ENCODE data around the gene COL4A2. TPM values are rescaled to one million over a fixed set of nuclear protein-coding genes. Genes with fewer than 3 reads are reported as not detected.
A peak's percentile ranks its signal among the peaks of the same experiment; 100 is the strongest.
"Not testable (repeated sequence)": the region's sequence is repeated elsewhere in the genome, so short reads cannot be mapped to it uniquely, and the experiment has no call there.

COL4A2 gene
- total RNA-seq, 2 donors from 2014 or later: not detected

GRCh38 chr13:110307767-110308655 is 927 bp downstream of the COL4A2 start:
- DNase-seq: no peak
- Mint-ChIP-seq H3K9me3 (no peaks in the 10 kb centered on the region), H3K4me3 (peak overlapping the region; percentile 54 to 58), H3K36me3 (ENCODE audit: insufficient read depth in 2 of 2) (no peaks in the 10 kb centered on the region), H3K27ac (no peak overlapping the region), H3K4me1 (ENCODE audit: low read depth) (peaks cover 12% of the 10 kb centered on the region), H3K27me3 (ENCODE audit: low read depth) (peaks cover 77% of the 10 kb centered on the region)
- no peak for ATAC-seq (replicated peaks in 1 of 2)

DNA sequence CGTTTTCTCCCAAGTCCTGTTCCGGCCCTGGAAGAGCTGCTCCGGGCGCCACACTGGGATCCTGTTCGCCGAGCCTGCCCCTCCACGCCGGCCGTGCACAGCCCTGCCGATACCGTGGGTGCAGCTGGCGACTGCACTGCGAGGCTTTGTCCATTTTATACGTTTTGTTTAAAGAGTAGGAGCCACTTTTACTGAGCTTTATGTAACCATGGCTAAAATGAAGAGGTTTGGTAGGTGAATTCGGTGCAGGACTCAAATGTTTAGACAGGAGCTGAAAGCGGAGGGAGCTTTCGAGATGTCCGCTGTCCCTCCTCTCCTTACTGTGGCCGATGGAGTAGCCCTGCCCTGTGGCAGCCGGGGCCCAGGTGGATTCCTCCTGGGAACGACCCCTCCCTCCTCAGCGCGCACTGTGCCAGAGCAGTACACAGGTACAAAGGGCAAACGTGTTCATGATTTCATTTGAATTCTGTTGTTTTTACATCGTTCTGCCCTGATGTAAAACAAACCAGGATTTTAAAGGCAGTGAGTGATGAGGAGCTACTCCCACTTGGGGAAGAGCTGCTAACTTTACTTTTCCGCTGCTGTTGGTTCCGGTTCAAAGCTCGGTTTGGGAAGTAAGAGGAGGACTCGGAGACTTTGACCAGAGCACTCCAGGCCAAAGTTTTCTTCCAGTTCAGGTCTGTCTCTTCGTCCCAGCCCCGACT is 1.7 kb downstream of the COL4A2 start:
- Mint-ChIP-seq H3K27ac (no peak overlapping the region), H3K9me3 (no peaks in the 10 kb centered on the region), H3K27me3 (ENCODE audit: low read depth) (peaks cover 70% of the 10 kb centered on the region), H3K4me3 (peak overlapping the region; percentile 54 to 58), H3K36me3 (ENCODE audit: insufficient read depth in 2 of 2) (no peaks in the 10 kb centered on the region), H3K4me1 (ENCODE audit: low read depth) (peaks cover 12% of the 10 kb centered on the region)
- DNase-seq: no peak
- no peak for ATAC-seq (replicated peaks in 1 of 2)

GRCh38 chr13:110309661-110310524 is 2.8 kb downstream of the COL4A2 start:
- Mint-ChIP-seq H3K9me3 (no peaks in the 10 kb centered on the region), H3K36me3 (ENCODE audit: insufficient read depth in 2 of 2) (no peaks in the 10 kb centered on the region), H3K27me3 (ENCODE audit: low read depth) (peaks cover 66% of the 10 kb centered on the region), H3K27ac (no peak overlapping the region), H3K4me1 (ENCODE audit: low read depth) (peaks cover 12% of the 10 kb centered on the region), H3K4me3 (no peak overlapping the region)
- DNase-seq (no peak), ATAC-seq (replicated peaks in 1 of 2) (no peak)

GRCh38 chr13:110310541-110311442 is 3.7 kb downstream of the COL4A2 start:
- H3K27me3 Mint-ChIP-seq (ENCODE audit: low read depth): peaks cover 57% of the 10 kb centered on the region
- ATAC-seq (replicated peaks in 1 of 2) (no peak), DNase-seq (no peak)
- H3K4me1 Mint-ChIP-seq (ENCODE audit: low read depth): peaks cover 12% of the 10 kb centered on the region
- no peaks in the 10 kb centered on the region for H3K9me3 Mint-ChIP-seq
- no peak overlapping the region for H3K4me3 Mint-ChIP-seq
- no peak overlapping the region for H3K27ac Mint-ChIP-seq
- H3K36me3 Mint-ChIP-seq (ENCODE audit: insufficient read depth in 2 of 2): no peaks in the 10 kb centered on the region

- no peak for DNase-seq
- peaks cover 12% of the 10 kb centered on the region for H3K4me1 Mint-ChIP-seq (ENCODE audit: low read depth)
- no peak overlapping the region for H3K4me3 Mint-ChIP-seq
- no peaks in the 10 kb centered on the region for H3K36me3 Mint-ChIP-seq (ENCODE audit: insufficient read depth in 2 of 2)
- no peaks in the 10 kb centered on the region for H3K9me3 Mint-ChIP-seq
- no peak for ATAC-seq (replicated peaks in 1 of 2)
- peaks cover 53% of the 10 kb centered on the region for H3K27me3 Mint-ChIP-seq (ENCODE audit: low read depth)
- H3K27ac Mint-ChIP-seq: no peak overlapping the region
Measured at GRCh38 chr13:110311443-110312338, 4.6 kb downstream of the COL4A2 start.

DNA sequence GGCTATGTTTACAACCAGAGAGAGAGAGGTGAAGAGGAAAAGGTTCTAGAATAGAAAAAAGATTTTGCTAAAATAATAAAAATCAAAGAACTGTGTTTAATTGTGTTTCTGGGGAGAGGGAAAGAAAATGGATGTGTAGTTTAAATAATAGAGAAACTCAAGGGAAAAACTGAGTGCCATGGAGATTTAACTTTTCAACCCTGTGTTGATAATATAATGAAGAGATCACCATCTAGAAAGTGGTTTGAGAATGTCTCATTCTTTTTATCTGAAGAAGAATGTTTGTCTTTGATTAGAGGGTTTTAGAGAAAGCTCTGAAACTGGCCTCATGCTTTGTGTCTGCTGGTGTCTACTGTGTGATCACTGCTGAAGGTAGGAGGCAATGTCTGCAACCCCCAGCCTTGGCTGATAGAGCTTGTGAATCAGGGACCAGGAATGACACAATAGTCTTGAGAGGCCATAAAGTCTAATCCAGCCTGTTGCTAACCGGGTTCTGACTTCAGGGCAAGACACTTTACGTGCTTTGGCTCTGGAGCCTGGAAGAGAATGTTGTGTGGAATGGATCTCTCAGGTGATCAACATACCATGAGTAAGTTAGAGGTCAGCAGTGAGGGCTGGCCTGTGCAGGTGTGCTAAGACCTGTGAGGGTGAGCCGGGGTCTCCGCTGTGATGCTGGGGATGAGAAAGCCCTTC is 5.4 kb downstream of the COL4A2 start:
- Mint-ChIP-seq H3K36me3 (ENCODE audit: insufficient read depth in 2 of 2) (no peaks in the 10 kb centered on the region), H3K9me3 (no peaks in the 10 kb centered on the region), H3K27me3 (ENCODE audit: low read depth) (peaks cover 53% of the 10 kb centered on the region), H3K27ac (no peak overlapping the region), H3K4me3 (no peak overlapping the region), H3K4me1 (ENCODE audit: low read depth) (peaks cover 12% of the 10 kb centered on the region)
- ATAC-seq (replicated peaks in 1 of 2) (no peak), DNase-seq (no peak)

DNA sequence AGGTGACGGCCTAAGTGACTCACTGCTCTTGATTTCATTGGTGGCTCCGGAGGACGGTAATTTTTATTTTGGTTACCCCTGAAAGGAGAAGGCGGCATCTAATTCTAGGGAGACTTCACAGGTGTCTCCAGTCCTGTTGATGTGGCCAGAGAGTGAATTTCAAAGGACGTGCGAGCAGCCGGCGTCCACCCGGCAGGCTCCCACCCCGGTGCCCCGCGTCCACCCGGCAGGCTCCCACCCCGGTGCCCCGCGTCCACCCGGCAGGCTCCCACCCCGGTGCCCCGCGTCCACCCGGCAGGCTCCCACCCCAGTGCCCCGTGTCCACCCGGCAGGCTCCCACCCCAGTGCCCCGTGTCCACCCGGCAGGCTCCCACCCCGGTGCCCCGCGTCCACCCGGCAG is 6.2 kb downstream of the COL4A2 start:
- not testable (repeated sequence) for H3K4me1 Mint-ChIP-seq (ENCODE audit: low read depth); ATAC-seq (replicated peaks in 1 of 2); H3K9me3 Mint-ChIP-seq; H3K27ac Mint-ChIP-seq; DNase-seq; H3K4me3 Mint-ChIP-seq; H3K36me3 Mint-ChIP-seq (ENCODE audit: insufficient read depth in 2 of 2)
- H3K27me3 Mint-ChIP-seq (ENCODE audit: low read depth): peaks cover 47% of the 10 kb centered on the region

- H3K4me3 Mint-ChIP-seq; DNase-seq; ATAC-seq (replicated peaks in 1 of 2); H3K36me3 Mint-ChIP-seq (ENCODE audit: insufficient read depth in 2 of 2); H3K27ac Mint-ChIP-seq; H3K4me1 Mint-ChIP-seq (ENCODE audit: low read depth); H3K9me3 Mint-ChIP-seq: not testable (repeated sequence)
- peaks cover 45% of the 10 kb centered on the region for H3K27me3 Mint-ChIP-seq (ENCODE audit: low read depth)
Measured at GRCh38 chr13:110313733-110314132, 6.6 kb downstream of the COL4A2 start.

DNA sequence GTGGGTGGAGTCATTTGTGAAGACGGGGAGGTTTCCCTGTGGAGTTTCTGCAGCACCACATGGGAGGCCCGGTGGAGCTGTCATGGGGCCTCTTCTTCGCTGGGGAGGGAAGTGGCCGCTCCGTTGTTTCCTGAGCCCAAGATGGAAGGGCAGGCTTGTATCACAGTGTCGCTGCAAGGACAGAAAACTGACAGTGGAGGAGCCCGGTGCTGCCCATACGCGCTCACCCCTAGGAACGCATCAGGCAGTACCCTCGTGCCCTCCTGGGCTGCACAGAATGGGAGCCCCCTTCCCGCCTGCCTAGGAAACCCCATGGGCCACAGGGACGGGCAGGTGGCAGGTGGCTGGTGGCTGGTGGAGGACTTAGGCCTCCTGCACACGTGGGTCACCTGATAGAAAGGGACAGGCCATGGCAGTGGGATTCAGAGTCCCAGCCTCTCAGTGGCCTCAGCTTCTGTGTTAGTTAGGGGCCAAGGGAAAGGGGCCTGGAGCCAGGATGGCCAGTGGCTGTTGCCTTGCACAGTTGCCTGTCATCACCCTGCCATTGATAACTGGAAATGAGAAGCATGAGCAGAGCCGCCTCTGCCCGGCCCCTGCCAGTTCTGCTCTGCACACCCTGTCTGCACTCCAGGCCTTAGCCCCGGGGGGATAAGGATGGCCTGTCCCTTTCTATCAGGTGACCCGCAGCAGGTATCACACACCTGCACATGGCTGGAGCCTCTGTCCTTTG is 7.6 kb downstream of the COL4A2 start:
- no peaks in the 10 kb centered on the region for H3K36me3 Mint-ChIP-seq (ENCODE audit: insufficient read depth in 2 of 2)
- no peak overlapping the region for H3K27ac Mint-ChIP-seq
- no peak overlapping the region for H3K4me3 Mint-ChIP-seq
- peaks cover 3% of the 10 kb centered on the region for H3K4me1 Mint-ChIP-seq (ENCODE audit: low read depth)
- peaks cover 47% of the 10 kb centered on the region for H3K27me3 Mint-ChIP-seq (ENCODE audit: low read depth)
- peaks cover 0 to 1% of the 10 kb centered on the region in 2 donors for H3K9me3 Mint-ChIP-seq
- no peak for ATAC-seq (replicated peaks in 1 of 2)
- DNase-seq: no peak

- H3K36me3 Mint-ChIP-seq (ENCODE audit: insufficient read depth in 2 of 2): no peaks in the 10 kb centered on the region
- H3K9me3 Mint-ChIP-seq: peaks cover 0 to 2% of the 10 kb centered on the region in 2 donors
- ATAC-seq (replicated peaks in 1 of 2): no peak
- no peak overlapping the region for H3K4me3 Mint-ChIP-seq
- no peak for DNase-seq
- no peak overlapping the region for H3K27ac Mint-ChIP-seq
- peaks cover 12% of the 10 kb centered on the region for H3K4me1 Mint-ChIP-seq (ENCODE audit: low read depth)
- H3K27me3 Mint-ChIP-seq (ENCODE audit: low read depth): peaks cover 40% of the 10 kb centered on the region
Measured at GRCh38 chr13:110316196-110316595, 9.1 kb downstream of the COL4A2 start.

Data from activated T-cell treated with anti-CD3 and anti-CD28 coated beads, Interleukin-2, amount 50 U/mL, for 72 hours (primary cell).